Uterus (tissue), 2 donors: ENCODE measurements around the gene FUT1.
"Not testable (repeated sequence)": the region's sequence is repeated elsewhere in the genome, so short reads cannot be mapped to it uniquely, and the experiment has no call there.

ENCODE experiments used
- CTCF ChIP-seq, 4 experiments: fragments of 200-600 bp in 2 of 4; fragments of 450-650 bp in 2 of 4; sonication (generic) in 2 of 4; IDR thresholded peaks; one replicate each; pipeline ENCODE4 v1.5.1; 2016 to 2019; ENCODE audit warnings: antibody characterized with exemption in 4 of 4, mild to moderate bottlenecking in 2 of 4, moderate library complexity in 1 of 4
- POLR2A ChIP-seq, 2 donors: fragments of 450-650 bp; IDR thresholded peaks; one replicate each; pipeline ENCODE4 v1.6.1; 2016; ENCODE audit warnings: antibody characterized with exemption in 2 of 2, mild to moderate bottlenecking in 1 of 2, moderate library complexity in 1 of 2

GRCh38 chr19:48786422-48786821, 34.0 kb upstream of the FUT1 start:
- TF ChIP-seq POLR2A, CTCF (IDR thresholded peaks at IDR 0.05): not testable (repeated sequence)
